Neural progenitor cell (in vitro differentiated cells): ENCODE data around the gene RAP2B.

Experiments used
- CTCF ChIP-seq: fragments of 200-600 bp; sonication (generic); IDR thresholded peaks from 2 replicates; pipeline ENCODE4 v1.5.1; 2017; ENCODE audit warnings: antibody characterized with exemption, mild to moderate bottlenecking
- EZH2phosphoT487 ChIP-seq: fragments of 200-600 bp; sonication (generic); IDR thresholded peaks from 2 replicates; pipeline ENCODE4 v1.6.1; 2017; ENCODE audit warnings: antibody characterized with exemption

GRCh38 chr3:153180860-153181372, 18.9 kb downstream of the RAP2B start:
- TF ChIP-seq CTCF (no peak), EZH2phosphoT487 (no peak)
